GM23248 (cell line): Measurements from ENCODE around the gene SCLY. TPM values are rescaled to one million over a fixed set of nuclear protein-coding genes. Genes with fewer than 3 reads are reported as not detected.

Experiments
- DNase-seq: peaks from one replicate; pipeline ENCODE4 v3.0.0-alpha.2; 2015
- H2AFZ ChIP-seq: fragments of 200-600 bp; sonication (generic); 2 replicates; pipeline ENCODE4 v1.6.1; 2016; ENCODE audit warnings: antibody characterized with exemption
- H3F3A ChIP-seq: fragments of 200-600 bp; sonication (generic); 2 replicates; pipeline ENCODE4 v1.6.1; 2016; ENCODE audit warnings: mild to moderate bottlenecking, antibody characterized with exemption, mixed run types; ENCODE audit not compliant: insufficient read depth
- H3K27ac ChIP-seq: fragments of 200-600 bp; sonication (generic); 2 replicates; pipeline ENCODE4 v1.5.1; 2016; ENCODE audit warnings: mild to moderate bottlenecking
- H3K27me3 ChIP-seq: fragments of 200-600 bp; sonication (generic); replicated peaks from 2 replicates; pipeline ENCODE4 v1.6.1; 2016; ENCODE audit warnings: mild to moderate bottlenecking; ENCODE audit not compliant: insufficient read depth
- H3K36me3 ChIP-seq: fragments of 200-600 bp; sonication (generic); 2 replicates; pipeline ENCODE4 v1.6.1; 2016; ENCODE audit warnings: low read depth, mild to moderate bottlenecking
- H3K4me1 ChIP-seq: fragments of 200-600 bp; sonication (generic); 2 replicates; pipeline ENCODE4 v1.6.1; 2016; ENCODE audit warnings: mild to moderate bottlenecking; ENCODE audit not compliant: insufficient read depth
- H3K4me2 ChIP-seq: fragments of 200-600 bp; sonication (generic); one replicate; pipeline ENCODE4 v1.6.1; 2016; ENCODE audit warnings: mild to moderate bottlenecking; ENCODE audit not compliant: unreplicated experiment
- H3K4me3 ChIP-seq: fragments of 200-600 bp; sonication (generic); 2 replicates; pipeline ENCODE4 v1.5.1; 2016; ENCODE audit warnings: mild to moderate bottlenecking
- H3K79me2 ChIP-seq: fragments of 200-600 bp; sonication (generic); 2 replicates; pipeline ENCODE4 v1.6.1; 2016; ENCODE audit warnings: mild to moderate bottlenecking; ENCODE audit not compliant: insufficient read depth
- H3K9ac ChIP-seq: fragments of 200-600 bp; sonication (generic); 2 replicates; pipeline ENCODE4 v1.6.1; 2016; ENCODE audit warnings: mild to moderate bottlenecking
- H3K9me2 ChIP-seq: fragments of 200-600 bp; sonication (generic); 2 replicates; pipeline ENCODE4 v1.6.1; 2016; ENCODE audit warnings: mixed run types, mild to moderate bottlenecking, moderate library complexity; ENCODE audit not compliant: insufficient read depth
- H3K9me3 ChIP-seq: fragments of 200-600 bp; sonication (generic); one replicate; pipeline ENCODE4 v1.6.1; 2017; ENCODE audit warnings: low read depth
- H4K20me1 ChIP-seq: fragments of 200-600 bp; sonication (generic); 2 replicates; pipeline ENCODE4 v1.6.0; 2016; ENCODE audit not compliant: insufficient read depth
- EZH2 ChIP-seq: fragments of 200-600 bp; sonication (generic); IDR thresholded peaks from 2 replicates; pipeline ENCODE4 v1.6.1; 2018; ENCODE audit warnings: antibody characterized with exemption, mild to moderate bottlenecking; ENCODE audit not compliant: insufficient read depth, poor library complexity, severe bottlenecking
- EZH2phosphoT487 ChIP-seq: fragments of 200-600 bp; sonication (generic); IDR thresholded peaks from 2 replicates; pipeline ENCODE4 v1.6.1; 2018; ENCODE audit warnings: antibody characterized with exemption, moderate library complexity, mild to moderate bottlenecking, low read depth; ENCODE audit not compliant: insufficient read depth
- WGBS, 2 experiments: methylation state at CpG; one replicate each; pipeline ENCODE4 v1.1.6; 2015 to 2017; ENCODE audit warnings: low lambda C conversion rate in 2 of 2, low coverage in 1 of 2; ENCODE audit errors: missing lambda C conversion rate in 2 of 2; 5-methylcytosine and 5-hydroxymethylcytosine counted together
- in situ Hi-C: fragments of 300-500 bp; cut with MboI; formaldehyde crosslinking; loops from 2 replicates; pipeline ENCODE4 v1.15.0; 2020
- polyA plus RNA-seq: library from polyadenylated mRNA; unstranded; fragments of >200 nt; fragmentation: Nextera tagmentation; extraction: Ambion mirVana; gene quantifications from 2 replicates; pipeline ENCODE4 v1.2.1, GENCODE V29; 2016
- total RNA-seq: library from RNA; depleted of rRNA; stranded (reverse); fragments of >200 nt; shearing (Covaris generic); gene quantifications from 2 replicates; pipeline ENCODE4 v1.2.3, GENCODE V29; 2014

SCLY gene
- total and polyA plus RNA-seq, 2 experiments from 2014 or later, result 10.3 to 14.8 TPM

DNA sequence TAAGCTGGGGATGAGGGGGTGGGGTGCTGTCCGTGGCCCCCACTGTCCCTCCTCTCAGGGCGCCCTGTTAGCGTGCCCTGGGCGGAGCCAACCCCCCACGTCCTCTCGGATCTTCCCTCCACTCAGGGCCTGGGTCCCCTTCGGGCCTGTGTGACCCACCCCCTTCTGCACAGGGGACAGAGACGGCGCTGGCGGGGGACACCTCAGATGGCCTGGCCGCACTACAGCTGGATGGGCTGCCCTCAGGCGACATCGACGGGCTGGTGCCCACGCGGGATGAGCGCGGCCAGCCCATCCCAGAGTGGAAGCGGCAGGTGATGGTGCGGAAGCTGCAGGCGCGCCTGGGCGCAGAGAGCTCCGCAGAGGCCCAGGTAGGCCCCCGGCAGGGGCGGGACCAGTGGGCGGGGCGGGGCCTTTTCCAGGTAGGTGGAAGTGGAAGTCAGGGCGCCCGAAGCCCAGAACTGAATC is 67.8 kb downstream of the SCLY start:
- Histone ChIP-seq H2AFZ (no peak overlapping the region), H3K79me2 (no peaks in the 10 kb centered on the region), H3K36me3 (no peaks in the 10 kb centered on the region), H3K27ac (no peak overlapping the region), H3K9me2 (no peaks in the 10 kb centered on the region), H3K4me3 (no peak overlapping the region), H4K20me1 (no peaks in the 10 kb centered on the region), H3K9ac (no peak overlapping the region), H3K4me1 (no peaks in the 10 kb centered on the region), H3F3A (no peaks in the 10 kb centered on the region), H3K9me3 (no peaks in the 10 kb centered on the region), H3K4me2 (no peak overlapping the region), H3K27me3 (no peaks in the 10 kb centered on the region)
- in situ Hi-C loops, result no loop called here
- no peak for DNase-seq
- WGBS, 2 experiments, result 54 to 60% methylated on average over 19 to 30 of the region's 30 CpGs
- TF ChIP-seq EZH2 (no peak), EZH2phosphoT487 (no peak)

DNA sequence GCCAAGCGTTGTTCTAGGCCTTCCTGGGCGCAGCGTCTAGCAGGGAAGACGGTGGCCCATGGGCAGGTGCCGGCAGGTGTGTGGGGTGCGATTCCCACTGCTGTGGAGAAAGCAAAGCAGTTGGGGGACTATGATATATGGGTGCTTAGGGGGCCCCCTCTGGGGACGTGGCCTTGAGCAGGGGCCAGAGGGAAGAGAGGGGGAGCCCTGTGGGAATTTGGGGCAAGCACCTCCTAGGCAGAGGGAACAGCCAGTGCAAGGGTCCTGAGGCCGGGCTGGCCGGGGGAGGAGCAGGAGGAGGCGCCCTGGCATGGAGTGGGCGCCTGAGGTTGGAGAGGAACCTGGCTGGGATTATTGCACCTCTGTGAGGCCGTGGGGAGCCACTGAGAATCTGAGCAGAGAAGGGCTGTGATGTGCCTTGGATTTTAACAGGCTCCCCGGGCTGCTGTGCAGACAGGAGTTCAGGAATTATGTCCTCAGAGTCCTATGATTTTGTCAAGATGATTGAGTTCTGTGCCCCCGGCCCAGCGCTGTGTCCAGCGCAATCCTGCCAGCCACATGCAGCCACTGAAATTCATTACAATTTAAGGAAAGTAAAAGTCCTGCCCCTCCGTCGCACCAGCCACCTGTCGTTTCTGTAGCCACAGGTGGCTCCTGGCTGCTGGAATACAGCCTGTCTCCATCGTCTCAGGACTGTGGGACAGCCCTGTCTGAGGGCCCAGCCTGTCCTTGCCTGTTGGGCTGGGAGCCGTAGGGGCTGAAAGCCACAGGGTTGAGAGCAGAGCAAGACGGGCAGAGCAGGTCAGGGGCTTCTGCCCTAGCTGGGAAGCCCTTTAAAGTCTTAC is 68.6 kb downstream of the SCLY start:
- Histone ChIP-seq H3K79me2 (no peaks in the 10 kb centered on the region), H2AFZ (no peak overlapping the region), H3K4me3 (no peak overlapping the region), H3K9me2 (no peaks in the 10 kb centered on the region), H3K9me3 (no peaks in the 10 kb centered on the region), H3K27me3 (no peaks in the 10 kb centered on the region), H3K4me1 (no peaks in the 10 kb centered on the region), H3K27ac (no peak overlapping the region), H3K36me3 (no peaks in the 10 kb centered on the region), H3F3A (no peaks in the 10 kb centered on the region), H4K20me1 (no peaks in the 10 kb centered on the region), H3K9ac (no peak overlapping the region), H3K4me2 (no peak overlapping the region)
- no peak for DNase-seq
- no peak for TF ChIP-seq EZH2
- no peak for TF ChIP-seq EZH2phosphoT487
- WGBS, 2 experiments, result 81 to 83% methylated on average over 21 to 22 of the region's 22 CpGs
- in situ Hi-C loops, result no loop called here

DNA sequence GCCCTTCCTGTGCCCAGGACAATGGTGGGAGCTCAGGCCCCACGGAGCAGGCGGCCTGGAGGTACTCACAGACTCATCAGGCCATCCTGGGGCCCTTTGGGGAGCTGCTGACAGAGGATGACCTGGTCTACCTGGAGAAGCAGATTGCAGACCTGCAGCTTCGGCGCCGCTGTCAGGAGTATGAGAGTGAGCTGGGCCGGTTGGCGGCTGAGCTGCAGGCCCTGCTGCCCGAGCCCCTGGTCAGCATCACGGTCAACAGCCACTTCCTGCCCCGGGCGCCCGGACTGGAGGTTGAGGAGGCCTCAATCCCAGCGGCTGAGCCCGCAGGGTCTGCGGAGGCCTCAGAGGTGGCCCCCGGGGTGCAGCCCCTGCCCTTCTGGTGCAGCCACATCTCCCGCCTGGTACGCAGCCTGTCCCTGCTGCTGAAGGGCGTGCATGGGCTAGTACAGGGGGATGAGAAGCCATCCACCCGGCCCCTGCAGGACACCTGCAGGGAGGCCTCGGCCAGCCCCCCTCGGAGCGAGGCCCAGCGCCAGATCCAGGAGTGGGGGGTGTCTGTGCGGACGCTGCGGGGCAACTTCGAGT is 69.4 kb downstream of the SCLY start:
- Histone ChIP-seq H3K27me3 (no peaks in the 10 kb centered on the region), H3K4me2 (no peak overlapping the region), H3K9ac (no peak overlapping the region), H3K9me2 (no peaks in the 10 kb centered on the region), H3K4me3 (no peak overlapping the region), H3K4me1 (no peaks in the 10 kb centered on the region), H3K27ac (no peak overlapping the region), H3F3A (no peaks in the 10 kb centered on the region), H4K20me1 (no peaks in the 10 kb centered on the region), H3K9me3 (no peaks in the 10 kb centered on the region), H3K79me2 (no peaks in the 10 kb centered on the region), H3K36me3 (no peaks in the 10 kb centered on the region), H2AFZ (no peak overlapping the region)
- WGBS, 2 experiments, result 85 to 87% methylated on average over 25 to 28 of the region's 28 CpGs
- in situ Hi-C loops, result no loop called here
- no peak for DNase-seq
- TF ChIP-seq EZH2 (no peak), EZH2phosphoT487 (no peak)

DNA sequence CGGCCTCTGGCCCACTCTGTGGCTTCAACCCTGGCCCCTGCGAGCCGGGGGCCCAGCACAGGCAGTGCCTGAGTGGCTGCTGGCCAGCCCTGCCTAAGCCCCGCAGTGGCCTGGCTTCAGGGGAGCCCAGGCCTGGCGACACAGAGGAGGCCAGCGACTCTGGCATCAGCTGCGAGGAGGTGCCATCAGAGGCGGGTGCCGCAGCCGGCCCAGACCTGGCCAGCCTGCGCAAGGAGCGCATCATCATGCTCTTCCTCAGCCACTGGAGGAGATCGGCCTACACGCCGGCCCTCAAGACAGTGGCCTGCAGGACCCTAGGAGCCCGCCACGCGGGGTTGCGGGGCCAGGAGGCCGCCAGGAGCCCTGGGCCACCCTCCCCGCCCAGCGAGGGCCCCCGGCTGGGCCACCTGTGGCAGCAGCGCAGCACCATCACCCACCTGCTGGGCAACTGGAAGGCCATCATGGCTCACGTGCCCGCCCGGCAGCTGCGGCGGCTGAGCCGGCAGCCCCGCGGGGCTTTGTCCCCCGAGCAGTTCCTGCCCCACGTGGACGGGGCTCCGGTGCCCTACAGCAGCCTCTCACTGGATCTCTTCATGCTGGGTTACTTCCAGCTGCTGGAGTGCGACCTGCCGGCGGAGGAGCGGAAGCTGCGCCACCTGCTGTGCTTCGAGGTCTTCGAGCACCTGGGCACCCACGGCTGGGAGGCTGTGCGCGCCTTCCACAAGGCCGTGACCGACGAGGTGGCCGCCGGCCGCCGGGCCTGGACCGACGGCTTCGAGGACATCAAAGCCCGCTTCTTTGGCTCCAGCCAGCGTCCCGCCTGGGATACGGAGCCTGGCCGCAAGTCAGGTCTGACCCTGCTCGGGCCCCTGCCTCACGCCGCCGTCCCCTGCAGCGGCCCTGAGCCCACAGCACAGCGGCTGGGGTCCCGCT is 70.2 kb downstream of the SCLY start:
- Histone ChIP-seq H3K9ac (no peak overlapping the region), H2AFZ (no peak overlapping the region), H4K20me1 (no peaks in the 10 kb centered on the region), H3K36me3 (no peaks in the 10 kb centered on the region), H3F3A (no peaks in the 10 kb centered on the region), H3K27ac (no peak overlapping the region), H3K79me2 (no peaks in the 10 kb centered on the region), H3K27me3 (no peaks in the 10 kb centered on the region), H3K9me3 (no peaks in the 10 kb centered on the region), H3K9me2 (no peaks in the 10 kb centered on the region), H3K4me3 (no peak overlapping the region), H3K4me1 (no peaks in the 10 kb centered on the region), H3K4me2 (no peak overlapping the region)
- no peak for TF ChIP-seq EZH2
- TF ChIP-seq EZH2phosphoT487, result no peak
- in situ Hi-C loops, result no loop called here
- WGBS, 2 experiments, result 84 to 87% methylated on average over 43 to 46 of the region's 68 CpGs
- DNase-seq, result no peak
